GM18861 (cell line): Measurements from ENCODE around the gene GLP2R.

Experiments
- ATAC-seq: cut with Tn5 transposase; IDR thresholded peaks from one replicate; pipeline ENCODE4 v1.9.1; 2021; ENCODE audit not compliant: unreplicated experiment

Gene GLP2R

GRCh38 chr17:9813166-9813565, 12.6 kb upstream of the GLP2R start:
- no peak for ATAC-seq

- ATAC-seq: no peak
Observed at GRCh38 chr17:9814337-9814945, 11.3 kb upstream of the GLP2R start.

- ATAC-seq: no peak
Observed at GRCh38 chr17:9816472-9816871, 9.3 kb upstream of the GLP2R start.

- ATAC-seq: no peak
Observed at GRCh38 chr17:9817086-9817485, 8.6 kb upstream of the GLP2R start.

GRCh38 chr17:9818760-9819159, 7.0 kb upstream of the GLP2R start:
- no peak for ATAC-seq

GRCh38 chr17:9820448-9820847, 5.3 kb upstream of the GLP2R start:
- ATAC-seq: no peak

- no peak for ATAC-seq
Observed at GRCh38 chr17:9821921-9822320, 3.8 kb upstream of the GLP2R start, which contains the start of gene GSG1L2. Gene GSG1L2 (minus strand): TSS chr17:9822079. CDS start chr17:9822071, 8 bp downstream.

GRCh38 chr17:9824094-9824493, 1.6 kb upstream of the GLP2R start:
- ATAC-seq: no peak

- no peak for ATAC-seq
Observed at GRCh38 chr17:9824797-9825338, 856 bp upstream of the GLP2R start.

GRCh38 chr17:9828296-9829295, 2.9 kb downstream of the GLP2R start:
- ATAC-seq: no peak

- no peak for ATAC-seq
Observed at GRCh38 chr17:9829343-9829742, 3.6 kb downstream of the GLP2R start.

GRCh38 chr17:9830711-9831110, 5.0 kb downstream of the GLP2R start:
- ATAC-seq: no peak

GRCh38 chr17:9833922-9834321, 8.2 kb downstream of the GLP2R start:
- no peak for ATAC-seq

GRCh38 chr17:9837551-9838471, 12.1 kb downstream of the GLP2R start:
- ATAC-seq: no peak

- no peak for ATAC-seq
Observed at GRCh38 chr17:9839433-9839832, 13.7 kb downstream of the GLP2R start.

GRCh38 chr17:9842057-9842758, 16.5 kb downstream of the GLP2R start:
- no peak for ATAC-seq

GRCh38 chr17:9843152-9844010, 17.7 kb downstream of the GLP2R start:
- ATAC-seq: no peak

- no peak for ATAC-seq
Observed at GRCh38 chr17:9844153-9844552, 18.4 kb downstream of the GLP2R start.

GRCh38 chr17:9845306-9845705, 19.6 kb downstream of the GLP2R start:
- no peak for ATAC-seq
